IPS-NIHi7 (cell line): Measurements from ENCODE around the gene TSPAN3.

Experiments used
- DNase-seq: peaks from one replicate; pipeline ENCODE4 v3.0.0; 2012; ENCODE audit warnings: mixed read lengths; ENCODE audit errors: extremely low spot score

TSPAN3 gene

DNA sequence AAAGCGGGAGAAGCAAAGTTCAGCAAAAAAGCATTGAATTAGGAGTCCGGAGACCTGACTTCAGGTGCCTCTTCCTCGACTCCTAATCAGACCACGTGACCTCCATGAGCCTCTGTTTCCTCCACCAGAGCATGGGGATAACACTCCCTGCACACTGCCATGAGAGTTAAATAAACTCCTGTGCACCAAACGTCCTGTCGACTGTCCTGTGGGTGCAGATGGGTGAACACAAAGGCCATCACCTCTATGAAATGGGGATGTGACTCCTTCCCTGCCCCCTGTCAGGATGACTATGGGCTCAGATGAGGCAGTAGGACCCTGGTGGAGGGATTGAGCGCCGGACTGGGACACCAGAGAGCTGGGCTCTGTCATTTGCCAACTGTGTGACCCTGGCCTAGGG lies 13.5 kb upstream of the TSPAN3 start:
- DNase-seq: no peak

DNA sequence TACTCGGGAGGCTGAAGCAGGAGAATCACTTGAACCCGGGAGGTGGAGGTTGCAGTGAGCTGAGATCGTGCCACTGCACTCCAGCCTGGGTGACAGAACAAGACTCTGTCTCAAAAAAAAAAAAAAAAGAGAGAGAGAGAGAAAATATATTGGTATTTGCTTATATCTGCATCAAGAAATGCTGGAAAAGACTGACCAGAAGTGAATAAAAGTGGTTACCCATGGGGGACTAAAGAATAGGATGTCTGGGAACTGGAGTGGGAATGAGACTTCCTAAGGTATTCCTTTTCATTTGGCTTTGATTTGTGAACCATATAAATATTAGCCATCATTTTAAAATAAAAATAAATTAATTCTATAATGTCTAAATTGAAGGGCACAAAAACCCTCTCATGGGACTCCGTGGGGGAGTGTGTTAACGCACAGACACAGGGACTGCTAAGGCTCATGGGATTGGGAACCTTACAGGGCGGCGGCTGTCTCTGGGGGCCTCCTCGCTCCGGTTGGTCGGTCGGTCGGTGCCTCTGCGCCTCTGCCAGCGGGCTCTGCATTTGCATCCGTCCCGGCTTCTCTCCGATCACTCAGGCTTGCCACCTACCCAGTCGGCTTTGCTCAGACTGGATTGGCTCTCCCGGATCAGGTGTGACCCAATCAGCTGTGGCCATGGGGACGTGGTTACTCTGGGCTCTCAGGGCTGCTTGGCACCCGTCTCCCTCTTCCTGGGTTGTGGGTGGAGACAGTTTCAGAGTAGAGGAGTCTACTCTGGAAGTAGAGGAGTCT lies 12.7 kb upstream of the TSPAN3 start:
- DNase-seq: peak; percentile 97

- DNase-seq: no peak
These were observed 11.1 kb upstream of the TSPAN3 start for GRCh38 chr15:77081971-77082370.

GRCh38 chr15:77076323-77076915 lies 5.5 kb upstream of the TSPAN3 start:
- no peak for DNase-seq

GRCh38 chr15:77075528-77075927 lies 4.6 kb upstream of the TSPAN3 start:
- DNase-seq: no peak

- no peak for DNase-seq
These were observed 3.4 kb upstream of the TSPAN3 start for GRCh38 chr15:77074350-77074749.

- no peak for DNase-seq
These were observed 655 bp upstream of the TSPAN3 start for GRCh38 chr15:77071305-77072223.

- DNase-seq: no peak
These were observed 772 bp downstream of the TSPAN3 start for GRCh38 chr15:77070180-77070494.

- DNase-seq: no peak
These were observed 1.3 kb downstream of the TSPAN3 start for GRCh38 chr15:77069521-77070121.

DNA sequence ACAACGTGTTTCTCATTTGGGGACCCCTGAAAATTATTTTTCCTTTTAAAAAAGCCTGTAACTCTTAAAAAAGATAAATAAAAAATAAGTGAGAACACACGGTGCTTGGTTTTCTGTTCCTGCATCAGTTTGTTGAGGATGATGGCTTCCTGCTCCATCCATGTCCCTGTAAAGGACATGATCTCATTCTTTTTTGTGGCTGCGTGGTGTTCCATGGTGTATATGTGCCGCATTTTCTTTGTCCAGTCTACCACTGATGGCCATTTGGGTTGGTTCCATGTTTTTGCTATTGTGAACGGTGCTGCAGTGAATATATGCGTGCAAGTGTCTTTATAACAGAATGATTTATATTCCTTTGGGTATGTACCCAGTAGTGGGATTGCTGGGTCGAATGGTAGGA lies 2.3 kb downstream of the TSPAN3 start:
- DNase-seq: no peak

- no peak for DNase-seq
These were observed 3.1 kb downstream of the TSPAN3 start for GRCh38 chr15:77067691-77068367.

GRCh38 chr15:77066971-77067690 lies 3.8 kb downstream of the TSPAN3 start:
- DNase-seq: no peak

DNA sequence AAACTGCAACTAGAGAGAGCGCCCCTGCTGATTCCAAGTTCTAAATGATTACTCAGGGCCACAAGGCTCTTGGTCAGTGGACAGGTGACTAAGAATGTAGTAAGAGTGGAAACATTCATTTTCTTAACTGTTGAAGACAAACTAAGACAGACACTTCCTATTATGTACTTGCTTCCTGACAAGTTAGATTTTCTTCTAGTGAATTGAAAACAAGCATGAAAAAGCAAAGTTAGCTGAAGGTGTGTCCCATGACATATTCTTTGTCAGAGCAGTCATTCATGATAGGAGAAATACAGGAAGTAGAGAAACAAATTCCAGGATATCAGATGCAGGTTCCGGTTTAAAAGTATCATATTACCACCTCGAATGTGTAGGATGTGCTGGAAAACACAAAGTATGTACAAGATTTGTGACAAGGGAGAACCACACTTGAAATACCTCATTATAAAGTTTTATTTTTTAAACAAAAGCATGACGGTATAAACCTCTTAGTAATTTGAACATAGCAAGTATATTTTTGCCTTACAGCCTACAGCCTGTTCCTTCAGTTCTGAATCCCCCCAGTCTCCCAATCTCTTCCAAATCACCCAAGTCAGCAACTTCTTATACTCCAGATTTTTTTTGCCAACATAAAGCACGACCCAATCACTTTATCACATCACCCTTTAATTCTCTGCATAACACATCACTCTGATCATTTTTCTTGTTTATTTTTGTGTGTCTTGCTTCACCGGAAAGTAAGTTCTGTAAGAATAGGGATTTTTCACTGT lies 6.2 kb downstream of the TSPAN3 start:
- DNase-seq: no peak

DNA sequence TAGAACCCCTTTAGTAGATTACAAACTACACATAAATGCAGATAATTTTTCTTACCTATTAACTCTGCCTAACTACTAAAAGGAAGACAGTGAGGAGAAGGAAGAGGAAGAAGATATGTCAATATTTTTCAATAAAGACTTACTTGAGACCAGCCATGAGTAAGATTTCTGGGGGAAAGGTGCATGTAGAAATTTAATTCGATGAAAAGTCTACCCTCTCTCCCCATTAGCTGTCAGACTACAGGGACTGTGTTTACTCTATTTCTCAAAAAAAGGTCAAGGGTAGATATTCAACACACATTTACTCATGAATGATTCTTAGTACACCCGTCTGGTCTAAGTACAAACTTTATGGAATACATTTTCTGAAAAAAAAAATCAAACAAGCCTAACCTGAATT lies 6.8 kb downstream of the TSPAN3 start:
- DNase-seq: no peak

- no peak for DNase-seq
These were observed 7.7 kb downstream of the TSPAN3 start for GRCh38 chr15:77063249-77063648.

- DNase-seq: no peak
These were observed 10.4 kb downstream of the TSPAN3 start for GRCh38 chr15:77060546-77060945.

DNA sequence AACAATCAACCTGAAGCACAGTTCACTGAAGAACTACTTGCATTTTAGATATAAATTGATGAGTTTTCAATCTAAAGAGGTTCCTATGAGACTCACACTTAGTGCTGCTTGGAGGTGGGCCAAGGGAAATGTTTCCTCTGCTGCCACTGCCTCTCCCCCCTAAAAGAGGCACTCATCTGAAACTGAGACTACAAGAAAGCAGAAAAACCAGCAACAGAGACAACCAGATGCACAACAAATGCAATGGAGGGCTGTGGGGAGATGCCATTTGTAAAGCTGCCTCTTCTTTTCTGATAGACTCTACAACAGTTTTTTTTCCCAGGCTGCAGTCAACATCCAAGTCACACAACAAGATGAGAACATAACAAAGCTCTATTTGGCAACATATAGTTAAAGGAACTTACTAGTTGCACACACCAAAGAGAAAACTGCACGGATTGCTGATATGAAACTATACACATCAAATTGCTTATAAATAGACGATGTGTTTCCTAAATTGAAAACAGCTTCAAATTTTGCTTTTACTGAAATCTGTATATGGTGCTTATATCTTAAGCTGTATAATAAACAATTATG lies 11.0 kb downstream of the TSPAN3 start:
- no peak for DNase-seq

GRCh38 chr15:77058468-77058867 lies 12.4 kb downstream of the TSPAN3 start:
- no peak for DNase-seq

DNA sequence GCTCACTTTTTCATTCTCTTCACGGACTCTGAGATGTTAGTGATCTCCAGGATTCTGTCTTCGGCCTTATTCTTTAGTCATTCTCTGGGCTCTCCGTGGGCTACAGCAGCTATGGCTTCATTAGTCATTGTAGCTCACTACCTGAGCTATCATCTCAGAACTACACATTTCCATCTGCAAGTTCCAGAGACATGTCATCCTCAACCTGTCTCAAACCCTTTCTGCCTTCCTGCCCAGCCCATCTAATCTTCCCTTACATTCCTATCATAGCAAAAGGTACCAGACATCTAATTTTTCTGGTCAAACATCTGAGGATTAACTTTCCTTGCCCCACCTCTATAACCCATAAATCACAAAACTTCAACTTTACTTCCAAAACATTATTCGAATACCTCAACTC lies 13.2 kb downstream of the TSPAN3 start:
- no peak for DNase-seq

DNA sequence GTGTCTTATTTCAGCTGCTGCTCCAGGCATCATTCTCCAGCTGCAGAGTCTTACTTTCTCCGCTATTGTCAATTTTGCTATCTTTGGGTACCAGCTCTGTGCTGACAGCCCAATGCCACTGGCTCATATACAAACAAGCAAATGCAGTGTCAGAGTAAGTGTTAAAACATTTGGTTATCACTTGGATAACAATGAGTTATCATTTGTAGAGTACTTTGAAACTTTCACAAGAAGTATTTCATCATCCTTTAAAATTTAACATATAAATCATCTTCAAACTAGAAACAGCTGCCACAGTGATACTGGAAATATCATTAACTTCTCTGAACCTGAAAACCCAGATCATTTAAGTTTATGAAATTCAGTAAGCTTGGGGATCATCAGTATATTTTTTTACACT lies 13.8 kb downstream of the TSPAN3 start:
- no peak for DNase-seq
